Fibroblast of skin of left quadriceps (primary cell): Measurements from ENCODE around the gene SPON1.

Source experiments
- DNase-seq, 2 experiments: peaks; one replicate each; pipeline ENCODE4 v3.0.0-alpha.2; 2013; ENCODE audit warnings: low read depth in 2 of 2

SPON1 gene

DNA sequence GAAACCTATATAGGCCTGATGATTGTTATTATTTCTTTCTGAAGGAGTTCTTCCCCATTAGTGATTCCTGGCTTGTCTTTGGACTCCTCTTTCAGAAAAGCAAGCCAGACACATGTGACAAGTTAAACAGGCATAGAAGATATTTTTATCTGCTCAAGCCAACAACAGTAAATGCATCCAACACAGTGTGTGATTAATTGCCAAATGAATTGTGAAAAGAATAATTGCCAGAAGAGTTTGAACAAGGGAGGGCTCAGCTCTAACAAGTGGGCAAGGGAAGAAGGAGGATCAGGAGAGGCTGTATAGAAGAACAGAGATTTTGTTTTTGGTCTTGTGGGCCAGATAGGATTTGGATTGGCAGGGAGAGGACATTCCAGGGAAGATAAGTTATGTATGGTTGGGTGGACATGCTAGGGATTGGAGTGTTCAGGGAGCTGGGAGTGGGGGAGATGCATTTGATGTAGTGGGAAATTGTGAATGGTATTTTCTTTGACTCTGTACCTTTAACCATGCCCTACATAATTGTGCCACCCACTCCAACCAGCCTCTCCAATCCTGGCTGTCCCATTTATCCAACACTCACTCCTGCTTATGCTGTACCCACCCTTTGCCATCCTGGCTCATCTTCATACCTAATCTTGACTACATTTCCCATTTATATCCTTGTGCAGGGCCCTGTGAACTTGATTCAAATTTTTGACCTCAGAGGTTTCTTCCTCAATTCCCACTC is 223.7 kb downstream of the SPON1 start:
- DNase-seq: no peak

DNA sequence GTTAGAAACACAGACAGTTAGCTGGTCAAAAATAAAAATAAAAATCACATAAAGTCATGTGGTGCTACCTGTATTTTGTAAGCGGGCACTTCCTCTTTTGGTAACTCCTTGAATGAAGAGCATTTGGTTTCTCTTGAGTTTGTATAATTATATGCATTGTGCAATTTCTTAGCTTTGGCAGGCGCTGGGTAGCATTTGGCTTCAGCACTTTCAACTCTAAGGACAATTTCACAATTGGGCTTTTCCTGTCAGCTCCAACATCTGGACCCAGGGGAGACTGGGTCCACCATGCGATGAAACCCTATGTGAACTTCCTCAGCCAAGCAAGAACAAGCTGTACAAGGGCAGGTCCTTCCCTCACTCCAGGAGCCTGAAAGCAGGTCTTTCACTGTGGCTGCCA is 227.4 kb downstream of the SPON1 start:
- DNase-seq: no peak

DNA sequence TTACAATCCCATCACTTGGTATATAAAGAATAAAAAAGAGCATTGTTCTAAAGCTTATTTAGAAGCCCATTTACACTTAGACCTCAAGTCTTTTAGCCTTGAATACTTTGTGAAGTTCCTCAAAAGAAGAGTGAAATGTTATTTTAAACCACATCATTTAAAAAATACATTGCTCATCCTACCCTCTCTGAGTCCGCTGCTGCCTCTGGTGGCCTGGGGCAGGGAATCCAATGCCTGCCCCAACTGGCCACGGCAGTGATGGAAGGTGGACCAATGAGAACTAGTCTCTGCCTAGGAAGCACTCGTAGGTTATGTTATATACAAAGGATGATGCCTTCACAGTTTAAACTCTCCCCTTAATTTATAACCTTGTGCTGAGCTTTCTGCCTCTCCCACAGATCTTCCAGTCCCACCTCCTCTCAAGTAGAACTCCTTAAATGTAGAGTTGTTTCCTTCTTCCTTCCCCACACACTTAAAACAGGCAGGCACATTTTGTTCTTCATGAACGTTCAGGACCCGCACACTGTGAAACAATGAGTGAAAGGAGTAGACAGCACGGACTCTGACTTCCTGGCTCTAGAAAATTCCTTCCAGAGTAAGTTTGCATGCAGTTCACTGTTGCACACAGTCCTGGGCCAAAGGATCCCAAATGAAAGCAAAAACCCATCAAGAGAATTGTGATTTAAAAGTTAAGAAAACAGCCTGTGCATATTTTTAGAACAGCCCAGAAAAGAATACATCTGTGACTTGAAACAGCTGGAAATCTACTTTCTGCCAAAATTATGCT is 228.7 kb downstream of the SPON1 start:
- no peak for DNase-seq

DNA sequence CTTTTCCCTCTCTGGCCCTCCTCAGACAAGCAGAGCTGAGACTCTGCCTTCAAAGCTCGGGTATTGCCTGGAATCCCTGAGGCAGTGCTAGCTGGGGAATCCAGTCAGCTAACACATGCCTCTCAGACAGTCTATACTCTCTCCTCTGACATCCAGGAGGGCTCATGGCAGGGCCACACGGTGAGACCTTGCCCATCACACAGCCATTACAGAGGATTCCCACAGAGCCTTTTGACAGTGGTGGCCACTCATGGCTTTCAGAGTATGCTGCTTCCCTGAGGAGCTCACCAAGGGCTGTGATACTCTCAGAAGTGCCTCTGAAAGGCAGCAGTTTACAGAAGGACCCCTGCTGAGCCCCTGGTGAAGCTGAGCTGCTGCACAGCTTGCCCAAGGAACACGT is 231.1 kb downstream of the SPON1 start:
- DNase-seq: no peak

DNA sequence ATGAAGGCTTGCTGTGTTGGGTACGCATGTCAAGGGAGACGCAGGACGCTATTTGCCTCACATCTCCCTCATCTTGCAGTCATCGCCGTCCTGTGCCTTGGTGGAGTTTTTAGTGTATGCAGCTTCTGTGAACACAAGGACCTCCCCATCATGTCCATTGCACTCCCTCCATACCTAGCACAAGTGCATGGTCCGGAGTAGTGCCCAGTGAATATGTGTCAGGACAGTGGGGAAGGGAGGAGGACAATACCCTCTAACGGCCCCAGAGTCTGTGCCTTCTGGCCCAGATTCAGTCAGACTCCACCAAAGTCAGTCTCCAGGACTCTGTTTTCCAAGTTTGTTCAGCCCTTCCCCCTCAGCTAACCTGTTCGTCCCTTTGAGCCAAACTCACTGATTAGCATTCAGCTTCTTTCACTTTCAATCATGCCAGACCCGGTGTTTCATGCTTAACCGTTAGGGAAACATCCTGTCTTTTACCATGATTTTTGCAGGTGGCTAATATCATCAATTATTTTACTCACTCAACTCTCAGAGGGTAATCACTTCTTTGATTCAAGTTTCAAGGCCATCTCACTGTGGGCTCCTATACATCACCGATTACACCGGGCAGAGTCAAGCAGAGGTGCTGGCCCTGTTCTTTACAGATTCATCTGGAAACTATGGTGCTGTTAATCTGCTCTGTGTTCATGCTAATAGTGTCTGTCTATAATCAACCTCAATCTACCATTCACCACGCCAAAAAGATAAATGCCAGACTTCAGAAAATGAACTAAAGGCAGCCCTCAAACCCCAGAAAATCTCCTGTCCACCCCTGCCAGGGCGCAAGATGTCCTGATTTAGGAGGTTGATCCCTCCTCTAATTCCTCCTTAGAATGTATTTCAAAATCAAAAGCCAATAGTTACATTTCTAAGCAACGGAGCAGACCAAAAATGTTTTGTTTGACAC is 240.0 kb downstream of the SPON1 start:
- DNase-seq: no peak

DNA sequence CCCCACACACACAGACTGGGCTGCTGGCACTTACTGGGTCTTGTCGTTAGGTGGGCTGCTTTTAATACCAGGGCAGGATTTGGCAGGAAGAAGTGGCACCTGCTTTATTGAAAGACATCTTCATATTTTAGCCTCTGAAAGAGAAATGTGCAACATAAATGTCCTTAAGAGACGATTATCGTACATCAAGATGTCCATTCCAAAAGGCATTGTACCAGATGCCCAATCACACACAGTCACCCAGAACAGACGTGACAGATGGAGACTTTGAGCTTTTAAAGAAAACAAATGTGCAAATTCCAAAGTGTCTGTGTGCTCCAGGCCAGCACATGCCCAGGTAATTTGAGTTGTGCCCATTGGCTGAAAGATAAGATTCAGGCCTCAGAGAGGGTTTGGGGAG is 240.8 kb downstream of the SPON1 start:
- no peak for DNase-seq

DNA sequence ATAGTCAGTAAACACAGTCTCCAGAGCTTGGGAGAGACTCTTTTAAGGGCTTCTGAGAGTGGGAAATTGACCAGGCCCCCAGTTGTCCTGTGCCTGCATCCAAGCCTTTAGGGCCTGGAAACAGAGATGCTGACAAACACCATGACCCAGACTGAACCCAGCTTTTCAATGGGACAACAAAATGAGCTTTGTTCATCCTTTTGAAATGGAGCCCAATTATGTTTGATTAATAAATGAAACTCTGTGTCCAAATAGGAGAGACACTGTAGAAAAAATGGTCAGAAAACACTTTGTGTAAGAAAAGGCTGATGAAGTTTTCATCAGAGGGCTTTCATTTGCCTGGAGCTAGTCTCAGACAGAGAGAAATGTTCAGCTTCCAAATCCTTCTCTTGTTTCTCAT is 250.5 kb downstream of the SPON1 start:
- no peak for DNase-seq

DNA sequence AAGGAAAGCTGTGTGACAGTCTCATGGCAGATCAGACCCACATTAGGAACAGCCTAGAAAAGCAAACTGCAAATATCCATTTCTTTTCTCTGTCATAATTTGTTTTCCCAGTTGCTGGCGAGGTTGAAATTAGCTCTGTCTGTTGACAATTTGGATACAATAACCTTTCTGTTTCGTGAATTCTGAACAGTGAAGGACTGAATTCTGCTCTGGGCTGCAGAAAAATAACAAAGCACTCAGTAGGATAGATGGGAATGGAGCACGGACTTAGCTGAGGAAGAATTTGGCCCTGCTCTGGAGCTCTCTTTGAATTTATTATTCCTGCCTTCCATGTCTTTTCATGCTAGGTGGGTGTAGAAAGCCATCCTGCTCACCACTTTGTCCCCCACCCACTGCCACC is 256.2 kb downstream of the SPON1 start:
- DNase-seq: no peak

DNA sequence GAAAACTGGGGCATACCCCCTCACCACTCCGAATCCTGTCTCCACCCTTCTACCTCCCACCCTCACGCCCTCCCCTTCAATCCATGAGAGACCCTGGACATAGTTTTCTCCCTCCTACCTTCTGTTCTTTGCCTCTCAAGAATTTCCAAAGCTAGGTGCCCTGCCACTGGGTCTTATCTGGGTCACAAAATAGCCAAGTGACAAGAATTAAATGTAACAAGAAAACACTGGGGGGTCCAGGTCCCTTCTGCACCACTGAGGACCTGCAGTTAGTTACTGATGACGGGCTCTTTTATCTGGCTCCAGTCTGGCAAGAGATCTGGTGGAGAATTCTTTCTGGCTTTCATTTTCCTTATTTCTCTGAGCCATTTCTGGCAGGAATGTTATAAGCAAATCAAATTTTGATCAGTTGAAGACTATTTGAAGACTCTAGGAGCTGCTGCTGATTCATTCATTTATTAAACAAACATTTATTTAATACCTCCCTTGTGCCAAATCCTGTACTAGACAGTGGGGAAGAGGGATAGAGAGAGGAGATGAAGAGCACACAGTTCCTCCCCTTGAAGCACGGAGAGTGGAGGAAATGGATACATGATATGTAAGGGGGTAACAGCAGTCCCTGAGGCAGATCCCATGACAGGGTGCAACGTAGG is 261.2 kb downstream of the SPON1 start:
- DNase-seq: no peak

DNA sequence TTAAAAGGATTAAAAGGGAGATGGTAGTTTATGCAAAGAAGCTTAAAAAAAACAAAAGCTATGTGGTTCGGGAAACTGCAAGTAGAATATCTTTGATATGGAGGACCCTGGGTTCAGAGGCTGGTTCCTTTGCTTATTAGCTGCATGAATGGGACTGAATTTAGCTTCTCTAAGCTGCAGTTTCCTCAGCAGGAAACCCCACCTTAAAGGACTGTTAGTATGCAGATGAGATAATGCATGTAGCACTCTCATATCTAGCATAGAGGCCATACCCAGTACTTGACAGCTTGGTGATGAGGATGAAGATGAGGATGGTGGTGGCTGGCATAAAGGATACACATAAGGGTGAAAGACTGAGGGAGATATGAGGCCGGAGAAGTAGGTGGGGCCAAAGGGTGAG is 261.9 kb downstream of the SPON1 start:
- no peak for DNase-seq

DNA sequence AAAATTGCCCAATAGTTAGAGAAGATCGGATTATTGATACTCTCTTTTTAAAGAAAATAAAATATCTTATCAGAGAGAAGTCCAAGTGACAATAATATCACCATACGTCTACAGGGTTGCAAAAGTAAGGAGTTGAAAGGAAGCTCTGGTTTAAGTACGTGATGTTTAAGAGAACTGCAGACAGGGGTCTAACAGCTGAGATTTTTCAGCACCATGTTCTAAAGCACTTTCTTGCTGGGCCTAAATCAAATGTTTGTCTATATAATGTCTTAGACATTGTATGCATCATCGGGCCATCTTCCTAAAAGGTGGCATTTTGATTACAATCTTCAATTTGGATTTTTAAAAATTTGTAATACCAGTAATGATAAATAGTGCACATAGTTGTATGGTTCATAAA is 263.1 kb downstream of the SPON1 start:
- DNase-seq: no peak

DNA sequence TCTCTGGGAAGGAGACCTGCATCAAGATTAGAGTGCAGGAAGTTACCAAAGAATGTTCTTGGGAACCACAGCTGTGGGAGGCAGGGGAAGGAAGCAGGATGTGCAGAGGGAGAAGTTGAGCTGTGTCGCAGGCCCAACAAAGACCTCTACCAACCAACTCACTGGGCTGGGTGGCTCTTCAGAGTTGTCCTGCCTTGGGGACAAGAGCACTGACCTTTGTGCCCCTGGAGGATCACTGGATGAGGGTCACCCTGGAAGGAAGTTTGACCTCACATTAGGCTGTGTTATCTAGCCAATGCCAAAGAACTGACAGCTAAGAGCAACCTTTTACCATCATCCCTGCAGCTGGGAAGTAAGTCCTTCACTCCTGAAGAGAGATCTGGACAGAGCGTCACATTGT is 265.8 kb downstream of the SPON1 start:
- DNase-seq: no peak

DNA sequence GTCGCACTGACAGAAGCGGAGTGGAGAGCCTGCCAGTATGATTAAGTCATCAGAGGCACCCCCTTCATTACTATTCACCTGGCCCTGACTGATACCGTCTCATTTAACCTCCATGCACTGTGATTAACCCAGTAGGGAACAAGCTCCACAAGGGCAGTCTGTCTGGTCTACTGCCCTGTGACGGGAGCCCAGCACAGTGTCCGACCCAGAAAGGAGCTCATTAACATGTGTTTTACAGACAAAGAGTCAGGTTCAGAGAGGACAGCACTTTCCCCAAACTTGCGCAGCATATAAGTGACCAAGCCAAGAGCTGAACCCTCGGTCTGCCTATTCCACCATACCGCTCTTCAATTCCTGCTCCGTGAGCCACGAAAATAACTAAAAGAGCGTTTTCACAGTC is 266.9 kb downstream of the SPON1 start:
- DNase-seq: no peak

DNA sequence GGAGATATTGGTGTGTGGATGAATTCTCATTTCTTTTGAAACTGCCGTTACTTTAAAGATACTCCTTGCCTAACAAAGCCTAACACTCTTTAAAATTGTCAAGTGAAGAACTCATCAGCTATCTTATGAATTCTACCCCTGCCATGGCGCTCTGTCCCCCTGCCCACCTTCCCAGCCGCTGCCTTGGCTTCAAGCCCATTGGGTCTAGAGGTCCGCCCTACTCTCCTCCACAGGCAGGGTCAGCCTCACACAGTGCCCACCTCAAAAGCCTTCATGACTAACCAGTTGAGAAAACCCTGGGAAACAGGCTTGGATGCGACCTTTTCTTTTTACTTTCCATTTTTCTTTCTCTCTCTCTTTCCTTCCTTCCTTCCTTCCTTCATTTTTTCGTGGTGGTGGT is 267.9 kb downstream of the SPON1 start:
- no peak for DNase-seq

DNA sequence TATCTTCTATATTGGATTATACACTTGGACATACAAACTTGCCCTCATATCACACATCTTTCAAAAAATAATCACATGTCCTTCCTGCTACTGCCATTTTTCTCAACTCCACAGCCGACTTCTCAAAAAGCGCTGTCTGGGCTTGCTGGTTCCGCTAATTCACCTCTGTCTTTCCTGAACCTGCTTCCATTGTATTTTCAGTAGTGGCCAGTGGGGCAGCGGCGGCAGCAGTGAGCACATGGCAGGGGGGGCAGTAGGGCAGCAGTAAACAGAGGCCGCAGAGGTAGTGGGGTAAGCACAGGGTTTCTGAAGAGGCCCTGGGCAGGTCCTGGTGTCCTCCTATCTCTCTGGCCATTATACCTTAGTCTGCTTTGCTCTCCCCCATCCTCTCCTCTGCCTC is 270.1 kb downstream of the SPON1 start:
- no peak for DNase-seq

DNA sequence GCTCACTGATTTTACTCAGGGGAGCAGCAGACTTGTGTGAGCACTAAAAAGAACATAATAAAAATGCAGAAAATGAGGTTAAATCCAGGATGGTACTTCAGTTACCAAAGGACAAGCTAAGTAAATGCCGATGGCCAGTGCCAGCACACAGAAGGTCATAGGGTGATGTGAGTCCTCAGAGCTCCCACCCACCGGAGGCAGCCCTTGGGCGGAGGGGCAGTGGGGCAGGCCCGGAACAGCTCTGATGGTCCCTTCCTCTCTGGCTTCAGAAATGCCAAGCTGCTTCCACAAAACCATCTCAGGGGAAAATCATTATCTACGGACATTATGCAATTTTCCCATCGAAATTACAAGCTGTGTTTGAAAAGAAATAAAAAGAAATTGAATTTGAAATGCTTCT is 271.9 kb downstream of the SPON1 start:
- DNase-seq: no peak

DNA sequence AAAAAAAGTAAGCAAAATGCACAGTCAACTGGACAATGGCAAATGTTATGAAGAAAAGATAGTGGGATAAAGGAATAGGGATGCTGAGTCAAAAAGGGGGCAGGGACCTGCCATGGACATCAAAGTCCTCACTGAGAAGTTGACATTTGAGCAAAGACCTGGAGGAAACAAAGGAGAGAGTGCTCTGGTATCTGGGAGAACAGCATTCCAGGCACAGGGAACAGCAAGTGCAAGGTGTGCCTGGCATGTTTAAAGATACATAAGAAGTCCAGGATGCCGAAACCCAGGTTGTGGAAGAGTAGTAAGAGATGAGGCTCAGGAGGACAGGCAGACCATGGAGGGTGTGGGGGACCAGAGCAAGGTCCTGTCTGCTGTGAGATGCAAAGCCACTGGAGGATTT is 273.2 kb downstream of the SPON1 start:
- DNase-seq: no peak

DNA sequence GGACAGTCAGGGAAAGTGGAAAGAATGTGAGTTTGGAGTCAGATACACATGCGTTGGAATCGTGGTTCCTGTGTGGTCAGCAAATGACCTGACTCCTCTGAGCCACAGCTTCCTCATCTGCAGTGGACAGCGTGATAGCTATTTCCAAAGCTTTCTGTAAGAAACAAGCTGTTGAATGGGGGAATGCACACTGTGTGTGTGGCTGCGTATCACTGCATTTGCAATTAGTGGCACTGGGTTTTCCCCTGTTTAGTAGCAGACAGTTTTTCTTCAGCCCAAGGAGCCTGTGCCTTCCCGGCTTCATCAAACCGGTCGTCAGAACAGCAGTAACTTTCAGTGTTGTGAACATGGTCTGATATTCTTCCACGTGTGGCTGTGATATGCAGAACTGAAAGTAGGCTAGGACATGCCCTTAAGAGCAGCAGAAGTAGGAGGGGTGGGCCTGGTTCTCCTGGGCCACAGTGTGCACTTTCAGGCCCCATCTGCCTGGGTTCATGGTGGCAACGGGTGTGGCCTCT is 275.0 kb downstream of the SPON1 start:
- DNase-seq: no peak

DNA sequence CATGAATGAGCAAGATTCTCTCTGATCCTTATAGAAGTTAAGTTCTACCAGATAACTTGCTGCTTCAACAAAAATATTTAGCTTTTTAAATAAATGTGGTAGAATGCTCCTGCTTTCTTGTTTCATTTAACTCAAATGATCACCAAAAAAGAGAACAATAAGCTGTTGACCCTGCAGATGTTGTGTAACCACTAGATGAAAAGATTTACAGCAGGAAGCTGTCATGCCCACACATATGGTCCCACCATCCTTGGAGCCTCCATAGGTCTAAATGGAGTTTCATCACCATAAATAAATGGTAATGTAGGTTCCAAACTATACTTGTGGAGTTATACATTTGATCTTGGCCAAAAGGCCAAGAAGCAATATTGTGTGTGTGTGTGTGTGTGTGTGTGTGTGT is 277.7 kb downstream of the SPON1 start:
- DNase-seq: no peak

DNA sequence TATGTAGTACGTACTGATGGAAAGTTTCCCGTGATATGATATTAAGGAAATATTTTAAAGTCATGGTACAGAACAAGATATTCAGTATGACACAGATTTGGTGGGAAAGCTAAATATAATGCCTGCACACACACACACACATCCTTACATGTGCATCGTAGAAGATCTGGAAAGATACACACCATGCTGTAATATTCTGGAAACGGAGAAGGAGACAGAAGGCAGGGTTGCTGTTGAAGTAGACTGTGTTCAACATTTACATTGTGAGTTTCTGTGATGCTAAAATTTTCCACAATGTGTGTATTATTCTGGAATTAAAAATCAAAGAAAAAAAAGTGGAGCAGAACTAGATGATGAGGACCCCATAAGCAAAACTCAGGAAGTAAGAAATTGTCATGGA is 278.4 kb downstream of the SPON1 start:
- no peak for DNase-seq

DNA sequence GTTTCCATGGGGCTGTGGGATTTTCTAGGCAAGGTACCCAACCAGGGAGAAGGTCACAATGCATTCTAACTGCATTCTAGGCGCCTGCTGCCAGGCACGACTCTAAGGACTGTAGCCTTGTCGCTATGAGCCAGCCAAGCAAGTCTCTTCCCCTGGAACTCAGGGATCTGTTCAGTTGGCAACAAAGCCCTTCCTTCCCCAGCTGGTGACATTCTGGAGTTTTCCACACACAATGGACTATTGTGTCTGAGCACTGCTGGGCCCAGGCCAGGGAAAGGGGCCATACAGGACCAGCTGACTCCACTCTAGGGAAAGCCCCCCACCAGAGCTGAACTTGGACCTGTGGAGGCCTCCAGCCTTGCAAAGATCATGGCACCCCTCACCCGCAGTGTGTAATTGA is 279.7 kb downstream of the SPON1 start:
- DNase-seq: no peak

DNA sequence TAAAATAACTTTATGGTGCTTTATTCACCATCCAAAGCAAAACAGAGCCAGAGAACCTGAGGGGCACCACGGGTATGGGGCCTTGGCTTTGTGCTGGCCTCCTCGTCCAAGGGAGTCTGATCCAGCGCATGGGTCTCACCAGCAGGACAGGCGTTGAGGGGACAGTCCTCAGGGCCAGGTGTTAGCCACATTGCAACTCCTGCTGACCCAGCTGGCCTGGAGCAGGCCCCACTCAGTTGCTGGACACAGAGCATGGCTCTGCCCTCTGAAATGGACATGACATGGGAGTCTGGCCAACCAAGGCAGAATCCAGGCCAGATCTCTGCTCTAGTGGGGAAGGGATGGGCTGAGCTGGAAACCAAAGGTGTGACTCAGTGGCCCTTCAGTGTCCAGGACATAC is 280.2 kb downstream of the SPON1 start:
- DNase-seq: no peak
